Activated CD8-positive, alpha-beta T cell treated with anti-CD3 and anti-CD28 coated beads for 36 hours (primary cell): ENCODE results near the gene ADAMTS4. TPM values are rescaled to one million over a fixed set of nuclear protein-coding genes. Genes with fewer than 3 reads are reported as not detected.
"Not testable (repeated sequence)": the region's sequence is repeated elsewhere in the genome, so short reads cannot be mapped to it uniquely, and the experiment has no call there.

ENCODE experiments used
- ATAC-seq: fragments of 200-7000 bp; cut with Tn5 transposase; one replicate; pipeline ENCODE4 v1.10.0; 2021; ENCODE audit warnings: mild to moderate bottlenecking, moderate library complexity
- CTCF ChIA-PET: fragments of 350-600 bp; sonication (Branson Sonifier 250); formaldehyde crosslinking; loops from one replicate; lab custom pipeline; 2021; ENCODE audit warnings: antibody characterized with exemption; lab: Charles Lee
- POLR2A ChIA-PET: fragments of 350-600 bp; sonication (Branson Sonifier 250); formaldehyde crosslinking; loops from one replicate; lab custom pipeline; 2021; ENCODE audit warnings: antibody characterized with exemption; lab: Charles Lee
- DNase-seq: peaks from one replicate; pipeline ENCODE4 v3.0.0-alpha.2; 2020
- H3K27ac Mint-ChIP-seq: one replicate; pipeline ENCODE4 v1.8.0; 2021; ENCODE audit warnings: mild to moderate bottlenecking, mixed read lengths
- H3K27me3 Mint-ChIP-seq: one replicate; pipeline ENCODE4 v1.8.0; 2021; ENCODE audit warnings: mixed read lengths
- H3K36me3 Mint-ChIP-seq: one replicate; pipeline ENCODE4 v1.8.0; 2021; ENCODE audit warnings: low read depth, mixed read lengths
- H3K4me1 Mint-ChIP-seq: one replicate; pipeline ENCODE4 v1.8.0; 2021; ENCODE audit warnings: low read depth, mixed read lengths
- H3K4me3 Mint-ChIP-seq: one replicate; pipeline ENCODE4 v1.8.0; 2021; ENCODE audit warnings: mild to moderate bottlenecking, moderate library complexity, mixed read lengths
- H3K9me3 Mint-ChIP-seq: one replicate; pipeline ENCODE4 v1.8.0; 2021; ENCODE audit warnings: mixed read lengths
- CTCF ChIP-seq: fragments of 200-600 bp; IDR thresholded peaks from one replicate; pipeline ENCODE4 v1.8.0; 2022; ENCODE audit warnings: antibody characterized with exemption, mild to moderate bottlenecking
- intact Hi-C: fragments of 100-400 bp; cut with micrococcal nuclease; formaldehyde crosslinking; loops from one replicate; pipeline ENCODE4 v1.10.0; 2022
- total RNA-seq, 2 experiments: library from RNA; stranded (reverse); gene quantifications; one replicate each; pipeline ENCODE4 v1.2.3, GENCODE V29; 2021

The ADAMTS4 gene
- total RNA-seq, 2 experiments from 2014 or later: 1.1 to 1.8 TPM

GRCh38 chr1:161225534-161226319 lies 26.9 kb upstream of the ADAMTS4 start, which contains the start of gene TOMM40L:
TSS of gene TOMM40L (plus strand) at chr1:161226060. CDS start at chr1:161226490, 430 bp downstream.
- peaks cover 11% of the 10 kb centered on the region for H3K36me3 Mint-ChIP-seq
- peak within 1 kb of the TSS; percentile 95 for H3K27ac Mint-ChIP-seq
- peak; percentile 96 for ATAC-seq
- DNase-seq: peak; percentile 96
- ChIA-PET POLR2A (interaction anchor here (0.8 to 9.4 kb wide), 14 partner anchors 9 to 165 kb away, joined by 3 to 82 read pairs (median 4); partner anchors contain the start of genes ADAMTS4, B4GALT3, FCER1G and NDUFS2), CTCF (interaction anchor here (0.6 to 15.8 kb wide), 34 partner anchors 9 to 214 kb away, joined by 3 to 306 read pairs (median 5); partner anchors contain the start of genes ADAMTS4, NDUFS2, NR1I3 and PPOX)
- H3K27me3 Mint-ChIP-seq: no peaks in the 10 kb centered on the region
- TF ChIP-seq CTCF: peak; percentile 62
- peak within 1 kb of the TSS; percentile 98 for H3K4me3 Mint-ChIP-seq
- H3K4me1 Mint-ChIP-seq: peaks cover 32% of the 10 kb centered on the region
- intact Hi-C loops: loop anchor here (2.0 to 5.0 kb wide), 2 partner anchors 67 to 157 kb away; no protein-coding TSS in a partner anchor
- H3K9me3 Mint-ChIP-seq: no peaks in the 10 kb centered on the region

- DNase-seq (no peak), ATAC-seq (peak; percentile 3)
- TF ChIP-seq CTCF: no peak
- Mint-ChIP-seq H3K4me1 (peaks cover 34% of the 10 kb centered on the region), H3K27me3 (no peaks in the 10 kb centered on the region), H3K27ac (peak overlapping the region; percentile 87), H3K9me3 (no peaks in the 10 kb centered on the region), H3K4me3 (peak overlapping the region; percentile 98), H3K36me3 (peaks cover 11% of the 10 kb centered on the region)
- ChIA-PET POLR2A (interaction anchor here (0.8 to 9.4 kb wide), 13 partner anchors 8 to 166 kb away, joined by 3 to 82 read pairs (median 4); partner anchors contain the start of genes ADAMTS4, B4GALT3, FCER1G and NDUFS2), CTCF (interaction anchor here (0.8 to 15.8 kb wide), 26 partner anchors 9 to 215 kb away, joined by 3 to 306 read pairs (median 9); partner anchors contain the start of genes ADAMTS4, NDUFS2, NR1I3 and PPOX)
- intact Hi-C loops: loop anchor here (5.0 kb wide), 1 partner anchor 67 kb away; no protein-coding TSS in a partner anchor
These were observed 26.3 kb upstream of the ADAMTS4 start for GRCh38 chr1:161225178-161225533.

- H3K27ac Mint-ChIP-seq: peak overlapping the region; percentile 87
- peaks cover 11% of the 10 kb centered on the region for H3K36me3 Mint-ChIP-seq
- H3K27me3 Mint-ChIP-seq, H3K9me3 Mint-ChIP-seq, ATAC-seq, H3K4me3 Mint-ChIP-seq, DNase-seq: not testable (repeated sequence)
- peaks cover 37% of the 10 kb centered on the region for H3K4me1 Mint-ChIP-seq
- POLR2A ChIA-PET: interaction anchor here (0.6 to 9.4 kb wide), 5 partner anchors 8 to 142 kb away, joined by 3 to 82 read pairs (median 4); partner anchors contain the start of genes ADAMTS4 and NDUFS2
- CTCF ChIA-PET: interaction anchor here (1.3 to 15.8 kb wide), 11 partner anchors 8 to 168 kb away, joined by 3 to 306 read pairs (median 26); partner anchors contain the start of genes ADAMTS4, NDUFS2, PPOX and SDHC
- intact Hi-C loops: loop anchor here (5.0 kb wide), 1 partner anchor 68 kb away; no protein-coding TSS in a partner anchor
These were observed 25.8 kb upstream of the ADAMTS4 start for GRCh38 chr1:161224695-161225087.

- Mint-ChIP-seq H3K27ac (peak overlapping the region; percentile 6), H3K4me3 (no peak overlapping the region), H3K9me3 (no peaks in the 10 kb centered on the region), H3K36me3 (peaks cover 11% of the 10 kb centered on the region), H3K27me3 (no peaks in the 10 kb centered on the region), H3K4me1 (peaks cover 43% of the 10 kb centered on the region)
- POLR2A ChIA-PET: interaction anchor here (0.6 to 9.4 kb wide), 6 partner anchors 8 to 143 kb away, joined by 3 to 82 read pairs (median 4); partner anchors contain the start of genes ADAMTS4 and NDUFS2
- ATAC-seq: no peak
- CTCF ChIA-PET: interaction anchor here (0.7 to 15.8 kb wide), 9 partner anchors 8 to 168 kb away, joined by 3 to 306 read pairs (median 13); partner anchors contain the start of genes ADAMTS4, NDUFS2, NR1I3 and PPOX
- intact Hi-C loops: no loop called here
- DNase-seq: no peak
- TF ChIP-seq CTCF: no peak
These were observed 25.2 kb upstream of the ADAMTS4 start for GRCh38 chr1:161223805-161224694.
